ENCODE data around the gene PPEF2.
"Not testable (repeated sequence)": the region's sequence is repeated elsewhere in the genome, so short reads cannot be mapped to it uniquely, and the experiment has no call there.

PPEF2 gene

DNA sequence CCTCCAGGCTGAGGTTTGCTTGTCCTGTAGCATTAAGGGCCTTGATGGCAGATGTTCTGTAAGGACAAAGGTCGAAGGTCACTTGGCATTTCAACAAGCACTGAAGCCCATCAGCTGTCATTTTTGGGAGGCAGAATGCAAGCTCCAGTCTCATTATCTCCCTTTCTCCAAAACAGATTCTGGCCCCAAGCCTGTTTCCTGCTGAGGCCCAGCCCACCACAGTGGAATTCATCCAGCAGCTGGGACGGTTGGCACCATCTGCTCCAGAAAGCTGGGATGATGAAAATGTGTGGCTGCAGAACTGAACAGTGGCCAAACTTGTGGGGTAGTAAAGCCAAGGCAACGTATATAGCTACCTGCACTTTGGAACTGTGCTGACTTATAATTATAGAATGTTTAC is 17.7 kb upstream of the PPEF2 start:
- Histone ChIP-seq H4K20me1 (ENCODE audit: insufficient read depth, low read length, poor library complexity, severe bottlenecking) (no peaks in the 10 kb centered on the region), H3F3A (ENCODE audit: low read depth) (no peaks in the 10 kb centered on the region), H3K4me1 (ENCODE audit: insufficient read depth, low read length, poor library complexity, severe bottlenecking) (no peaks in the 10 kb centered on the region), H3K4me3 (ENCODE audit: low read length, poor library complexity, severe bottlenecking) (no peak overlapping the region), H3K4me2 (ENCODE audit: low read depth, low read length, poor library complexity, severe bottlenecking) (no peak overlapping the region), H3K9me2 (replicated peaks; ENCODE audit: low read depth, low read length) (no peaks in the 10 kb centered on the region), H3K79me2 (ENCODE audit: insufficient read depth, low read length) (no peaks in the 10 kb centered on the region), H3K27me3 (ENCODE audit: insufficient read depth, low read length, poor library complexity, severe bottlenecking) (no peaks in the 10 kb centered on the region), H3K9ac (ENCODE audit: low read depth, low read length, poor library complexity, severe bottlenecking) (no peak overlapping the region), H3K36me3 (ENCODE audit: insufficient read depth, low read length) (no peaks in the 10 kb centered on the region; the same call in 1 of the 2 replicates), H2AFZ (ENCODE audit: low read length) (no peak overlapping the region), H3K9me3 (ENCODE audit: insufficient read depth, low read depth, low read length) (no peaks in the 10 kb centered on the region)
- TF ChIP-seq EZH2phosphoT487 (IDR thresholded peaks at IDR 0.05; ENCODE audit: borderline replicate concordance), result no peak
- TF ChIP-seq, protein P1, sequence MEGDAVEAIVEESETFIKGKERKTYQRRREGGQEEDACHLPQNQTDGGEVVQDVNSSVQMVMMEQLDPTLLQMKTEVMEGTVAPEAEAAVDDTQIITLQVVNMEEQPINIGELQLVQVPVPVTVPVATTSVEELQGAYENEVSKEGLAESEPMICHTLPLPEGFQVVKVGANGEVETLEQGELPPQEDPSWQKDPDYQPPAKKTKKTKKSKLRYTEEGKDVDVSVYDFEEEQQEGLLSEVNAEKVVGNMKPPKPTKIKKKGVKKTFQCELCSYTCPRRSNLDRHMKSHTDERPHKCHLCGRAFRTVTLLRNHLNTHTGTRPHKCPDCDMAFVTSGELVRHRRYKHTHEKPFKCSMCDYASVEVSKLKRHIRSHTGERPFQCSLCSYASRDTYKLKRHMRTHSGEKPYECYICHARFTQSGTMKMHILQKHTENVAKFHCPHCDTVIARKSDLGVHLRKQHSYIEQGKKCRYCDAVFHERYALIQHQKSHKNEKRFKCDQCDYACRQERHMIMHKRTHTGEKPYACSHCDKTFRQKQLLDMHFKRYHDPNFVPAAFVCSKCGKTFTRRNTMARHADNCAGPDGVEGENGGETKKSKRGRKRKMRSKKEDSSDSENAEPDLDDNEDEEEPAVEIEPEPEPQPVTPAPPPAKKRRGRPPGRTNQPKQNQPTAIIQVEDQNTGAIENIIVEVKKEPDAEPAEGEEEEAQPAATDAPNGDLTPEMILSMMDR (conservative IDR thresholded peaks at IDR 0.05; ENCODE audit: low read length), result no peak

DNA sequence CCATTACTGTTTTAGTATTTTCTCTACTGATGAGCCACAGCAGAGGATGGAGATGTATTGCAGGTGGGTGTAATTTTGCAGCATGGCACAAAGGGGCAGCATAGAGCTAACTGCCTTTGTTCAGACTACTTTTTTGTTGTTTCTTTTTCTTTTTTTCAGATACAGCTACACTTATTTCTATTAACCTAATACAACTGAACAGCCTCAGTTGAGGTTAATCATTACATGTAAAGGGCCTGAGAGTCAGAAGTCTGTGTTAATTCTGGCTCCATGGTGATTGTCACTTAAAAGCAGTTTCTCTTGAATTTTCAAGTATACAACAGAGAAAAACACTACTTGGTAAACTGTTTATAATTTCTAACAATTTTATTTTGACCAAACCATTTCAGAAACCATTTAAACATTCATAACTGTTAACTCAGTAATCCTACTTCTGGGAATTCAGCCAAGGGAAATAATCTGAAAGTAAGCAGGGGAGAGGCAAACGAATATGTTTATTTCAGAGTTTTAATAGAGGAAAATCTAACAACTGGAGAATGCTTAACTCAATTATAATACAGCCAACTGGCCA is 13.9 kb upstream of the PPEF2 start:
- Histone ChIP-seq H3K9me3 (ENCODE audit: insufficient read depth, low read depth, low read length) (no peaks in the 10 kb centered on the region), H3K9me2 (replicated peaks; ENCODE audit: low read depth, low read length) (no peaks in the 10 kb centered on the region), H3K79me2 (ENCODE audit: insufficient read depth, low read length) (no peaks in the 10 kb centered on the region), H3K4me1 (ENCODE audit: insufficient read depth, low read length, poor library complexity, severe bottlenecking) (no peaks in the 10 kb centered on the region), H3F3A (ENCODE audit: low read depth) (no peaks in the 10 kb centered on the region), H3K4me3 (ENCODE audit: low read length, poor library complexity, severe bottlenecking) (no peak overlapping the region), H2AFZ (ENCODE audit: low read length) (peak overlapping the region; percentile 86), H4K20me1 (ENCODE audit: insufficient read depth, low read length, poor library complexity, severe bottlenecking) (no peaks in the 10 kb centered on the region), H3K9ac (ENCODE audit: low read depth, low read length, poor library complexity, severe bottlenecking) (no peak overlapping the region), H3K36me3 (ENCODE audit: insufficient read depth, low read length) (no peaks in the 10 kb centered on the region; the same call in 1 of the 2 replicates), H3K27me3 (ENCODE audit: insufficient read depth, low read length, poor library complexity, severe bottlenecking) (no peaks in the 10 kb centered on the region), H3K4me2 (ENCODE audit: low read depth, low read length, poor library complexity, severe bottlenecking) (no peak overlapping the region)
- no peak for TF ChIP-seq EZH2phosphoT487 (IDR thresholded peaks at IDR 0.05; ENCODE audit: borderline replicate concordance)
- TF ChIP-seq, protein P1 (conservative IDR thresholded peaks at IDR 0.05; ENCODE audit: low read length), result peak; percentile 94

DNA sequence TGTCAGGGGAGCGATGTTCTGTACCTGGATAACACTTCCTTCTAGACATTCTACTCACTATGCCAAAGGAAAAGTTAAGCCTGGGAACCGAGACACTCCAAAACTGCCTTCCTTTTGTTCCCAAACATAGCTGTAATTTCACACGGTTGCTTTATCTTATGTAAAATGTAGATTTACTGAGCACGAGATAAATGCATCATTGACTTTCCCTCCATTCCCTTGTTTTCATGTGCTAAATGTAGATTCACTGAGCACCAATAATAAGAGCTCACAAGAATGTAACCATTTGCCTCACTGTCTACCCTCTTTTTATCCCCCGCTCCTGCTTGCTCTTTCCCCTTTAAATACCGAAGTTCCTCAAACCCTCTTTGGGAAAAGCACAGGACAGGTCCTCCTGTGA is 10.7 kb upstream of the PPEF2 start:
- H4K20me1 ChIP-seq (ENCODE audit: insufficient read depth, low read length, poor library complexity, severe bottlenecking), result no peaks in the 10 kb centered on the region
- H3K27me3 ChIP-seq (ENCODE audit: insufficient read depth, low read length, poor library complexity, severe bottlenecking), result no peaks in the 10 kb centered on the region
- no peak overlapping the region for H3K4me2 ChIP-seq (ENCODE audit: low read depth, low read length, poor library complexity, severe bottlenecking)
- H3K9me2 ChIP-seq (replicated peaks; ENCODE audit: low read depth, low read length), result no peaks in the 10 kb centered on the region
- H3K4me3 ChIP-seq (ENCODE audit: low read length, poor library complexity, severe bottlenecking), result no peak overlapping the region
- H3K9ac ChIP-seq (ENCODE audit: low read depth, low read length, poor library complexity, severe bottlenecking), result no peak overlapping the region
- H3F3A ChIP-seq (ENCODE audit: low read depth), result no peaks in the 10 kb centered on the region
- H3K79me2 ChIP-seq (ENCODE audit: insufficient read depth, low read length), result no peaks in the 10 kb centered on the region
- H3K36me3 ChIP-seq (ENCODE audit: insufficient read depth, low read length), result no peaks in the 10 kb centered on the region
- no peaks in the 10 kb centered on the region for H3K9me3 ChIP-seq (ENCODE audit: insufficient read depth, low read depth, low read length)
- H2AFZ ChIP-seq (ENCODE audit: low read length), result no peak overlapping the region
- TF ChIP-seq, protein P1 (conservative IDR thresholded peaks at IDR 0.05; ENCODE audit: low read length), result no peak
- no peak for TF ChIP-seq EZH2phosphoT487 (IDR thresholded peaks at IDR 0.05; ENCODE audit: borderline replicate concordance)
- no peaks in the 10 kb centered on the region for H3K4me1 ChIP-seq (ENCODE audit: insufficient read depth, low read length, poor library complexity, severe bottlenecking)

DNA sequence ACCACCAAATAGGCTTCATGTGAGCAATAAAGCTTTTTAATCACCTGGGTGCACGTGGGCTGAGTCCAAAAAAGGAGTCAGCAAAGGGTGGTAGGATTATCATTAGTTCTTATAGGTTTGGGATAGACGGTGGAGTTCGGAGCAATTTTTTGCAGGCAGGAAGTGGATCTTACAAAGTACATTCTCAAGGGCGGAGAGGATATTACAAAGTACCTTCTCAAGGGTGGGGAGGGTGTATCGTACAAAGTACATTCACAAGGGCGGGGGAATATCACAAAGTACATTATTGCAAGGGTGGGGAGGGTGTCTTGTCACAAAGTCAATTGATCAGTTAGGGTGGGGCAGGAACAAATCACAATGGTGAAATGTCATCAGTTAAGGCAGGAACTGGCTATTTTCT is 8.6 kb upstream of the PPEF2 start:
- H3K4me1 ChIP-seq (ENCODE audit: insufficient read depth, low read length, poor library complexity, severe bottlenecking); H3K27me3 ChIP-seq (ENCODE audit: insufficient read depth, low read length, poor library complexity, severe bottlenecking); H3K4me2 ChIP-seq (ENCODE audit: low read depth, low read length, poor library complexity, severe bottlenecking); H3K9me3 ChIP-seq (ENCODE audit: insufficient read depth, low read depth, low read length); H3K9ac ChIP-seq (ENCODE audit: low read depth, low read length, poor library complexity, severe bottlenecking); H3K36me3 ChIP-seq (ENCODE audit: insufficient read depth, low read length); H3K4me3 ChIP-seq (ENCODE audit: low read length, poor library complexity, severe bottlenecking); H4K20me1 ChIP-seq (ENCODE audit: insufficient read depth, low read length, poor library complexity, severe bottlenecking); H3F3A ChIP-seq (ENCODE audit: low read depth); H2AFZ ChIP-seq (ENCODE audit: low read length); H3K9me2 ChIP-seq (replicated peaks; ENCODE audit: low read depth, low read length); H3K79me2 ChIP-seq (ENCODE audit: insufficient read depth, low read length): not testable (repeated sequence)
